Left ventricle myocardium inferior (tissue), 1 donor: ENCODE data around the gene VAMP8. TPM values are rescaled to one million over a fixed set of nuclear protein-coding genes. Genes with fewer than 3 reads are reported as not detected.
A peak's percentile ranks its signal among the peaks of the same experiment; 100 is the strongest.
"Not testable (repeated sequence)": the region's sequence is repeated elsewhere in the genome, so short reads cannot be mapped to it uniquely, and the experiment has no call there.

Source experiments
- DNase-seq: peaks from one replicate; pipeline ENCODE4 v3.0.0-alpha.2; 2020
- H3K27ac ChIP-seq: fragments of 200-600 bp; replicated peaks from 2 replicates; pipeline ENCODE4 v1.8.0; 2021
- H3K27me3 ChIP-seq: fragments of 200-600 bp; 2 replicates; pipeline ENCODE4 v1.8.0; 2021; ENCODE audit warnings: low read depth
- H3K36me3 ChIP-seq: fragments of 200-600 bp; 2 replicates; pipeline ENCODE4 v1.8.0; 2021
- H3K4me1 ChIP-seq: fragments of 200-600 bp; 2 replicates; pipeline ENCODE4 v1.8.0; 2021
- H3K4me3 ChIP-seq: fragments of 200-600 bp; 2 replicates; pipeline ENCODE4 v1.8.0; 2021; ENCODE audit warnings: mild to moderate bottlenecking, moderate library complexity
- H3K9me3 ChIP-seq: fragments of 200-600 bp; replicated peaks from 2 replicates; pipeline ENCODE4 v1.8.0; 2021
- CTCF ChIP-seq: fragments of 200-600 bp; IDR thresholded peaks from 2 replicates; pipeline ENCODE4 v1.8.0; 2021; ENCODE audit warnings: antibody characterized with exemption, mild to moderate bottlenecking, borderline replicate concordance
- intact Hi-C: fragments of 100-400 bp; cut with micrococcal nuclease; formaldehyde crosslinking; loops from one replicate; pipeline ENCODE4 v1.11.0; 2022
- total RNA-seq: library from RNA; stranded (reverse); fragmentation: NEBNext Ultra II Directional; extraction: Animal tissue kit (Norgen Biotek cat#: 25700); gene quantifications from one replicate; pipeline ENCODE4 v1.2.1, GENCODE V29; 2021
- donor health status: DM: no; HTN: yes; CAD: no; lungs with severe emphysema.

The VAMP8 gene
- total RNA-seq, 1 donor from 2014 or later, result 15.5 TPM

- H3K36me3 ChIP-seq, result peaks cover 33% of the 10 kb centered on the region
- H3K27me3 ChIP-seq, result no peaks in the 10 kb centered on the region
- H3K27ac ChIP-seq, result no peak overlapping the region
- intact Hi-C loops, result no loop called here
- no peak overlapping the region for H3K4me3 ChIP-seq
- no peak for DNase-seq
- peaks cover 62% of the 10 kb centered on the region for H3K4me1 ChIP-seq
- H3K9me3 ChIP-seq, result no peaks in the 10 kb centered on the region
- no peak for TF ChIP-seq CTCF
These were observed 22.3 kb downstream of the VAMP8 start for GRCh38 chr2:85599468-85600234.

GRCh38 chr2:85600235-85600575 lies 22.8 kb downstream of the VAMP8 start:
- Histone ChIP-seq H3K9me3 (no peaks in the 10 kb centered on the region), H3K4me1 (peaks cover 64% of the 10 kb centered on the region), H3K36me3 (peaks cover 33% of the 10 kb centered on the region), H3K4me3 (no peak overlapping the region), H3K27ac (no peak overlapping the region), H3K27me3 (no peaks in the 10 kb centered on the region)
- TF ChIP-seq CTCF, result no peak
- intact Hi-C loops, result no loop called here
- DNase-seq, result no peak

- TF ChIP-seq CTCF, result no peak
- Histone ChIP-seq H3K4me3 (peak overlapping the region; percentile 82), H3K9me3 (no peaks in the 10 kb centered on the region), H3K4me1 (peaks cover 68% of the 10 kb centered on the region), H3K36me3 (peaks cover 33% of the 10 kb centered on the region), H3K27me3 (no peaks in the 10 kb centered on the region), H3K27ac (peak overlapping the region; percentile 92)
- DNase-seq, result no peak
- intact Hi-C loops, result no loop called here
These were observed 23.8 kb downstream of the VAMP8 start for GRCh38 chr2:85600951-85601770.

- Histone ChIP-seq H3K4me3 (peak overlapping the region; percentile 82), H3K4me1 (peaks cover 68% of the 10 kb centered on the region), H3K27me3 (no peaks in the 10 kb centered on the region), H3K36me3 (peaks cover 30% of the 10 kb centered on the region), H3K27ac (peak overlapping the region; percentile 92), H3K9me3 (no peaks in the 10 kb centered on the region)
- intact Hi-C loops, result no loop called here
- DNase-seq, result peak; percentile 78
- no peak for TF ChIP-seq CTCF
These were observed 24.5 kb downstream of the VAMP8 start for GRCh38 chr2:85601771-85602475.

- Histone ChIP-seq H3K36me3 (peaks cover 23% of the 10 kb centered on the region), H3K27ac (peak within 1 kb of the TSS; percentile 92), H3K9me3 (no peaks in the 10 kb centered on the region), H3K4me3 (peak within 1 kb of the TSS; percentile 82), H3K4me1 (peaks cover 68% of the 10 kb centered on the region), H3K27me3 (no peaks in the 10 kb centered on the region)
- TF ChIP-seq CTCF, result peak; percentile 66
- peak; percentile 96 for DNase-seq
- intact Hi-C loops, result no loop called here
These were observed 25.3 kb downstream of the VAMP8 start, which contains the start of gene TMEM150A for GRCh38 chr2:85602476-85603234. TMEM150A (minus strand) TSS chr2:85602698; CDS start chr2:85601948, 750 bp downstream.

GRCh38 chr2:85604133-85604444 lies 26.7 kb downstream of the VAMP8 start:
- intact Hi-C loops, H3K27me3 ChIP-seq, H3K9me3 ChIP-seq, DNase-seq: not testable (repeated sequence)
- Histone ChIP-seq H3K4me1 (peaks cover 80% of the 10 kb centered on the region), H3K4me3 (peak overlapping the region; percentile 82), H3K27ac (peak overlapping the region; percentile 92), H3K36me3 (peaks cover 15% of the 10 kb centered on the region)
